ENCODE data around the gene ZNF638.

ZNF638 gene

GRCh38 chr2:71452565-71452964 lies 121.0 kb downstream of the ZNF638 start:
- Histone ChIP-seq H3K27me3 (ENCODE audit: control insufficient read depth, insufficient read depth, low read length, poor library complexity, severe bottlenecking) (peaks cover 30% of the 10 kb centered on the region), H3K27ac (ENCODE audit: insufficient read depth, low read depth, low read length, poor library complexity, severe bottlenecking) (no peak overlapping the region), H3K36me3 (ENCODE audit: control insufficient read depth, insufficient read depth, low read length) (no peaks in the 10 kb centered on the region), H3K9me3 (ENCODE audit: control insufficient read depth, low read length) (no peaks in the 10 kb centered on the region), H3K4me1 (ENCODE audit: control insufficient read depth, insufficient read depth, low read length) (peaks cover 27% of the 10 kb centered on the region), H3K4me3 (ENCODE audit: insufficient read depth, low read depth, low read length) (no peak overlapping the region)
- 46 to 80% methylated on average over 1 to 2 of the region's 2 CpGs for WGBS, 2 experiments

GRCh38 chr2:71453404-71454220 lies 122.0 kb downstream of the ZNF638 start, which contains the start of gene DYSF:
DYSF (plus strand) TSS chr2:71453561.
- Histone ChIP-seq H3K27ac (ENCODE audit: insufficient read depth, low read depth, low read length, poor library complexity, severe bottlenecking) (no peak within 1 kb of the TSS), H3K36me3 (ENCODE audit: control insufficient read depth, insufficient read depth, low read length) (no peaks in the 10 kb centered on the region), H3K27me3 (ENCODE audit: control insufficient read depth, insufficient read depth, low read length, poor library complexity, severe bottlenecking) (peaks cover 30% of the 10 kb centered on the region), H3K4me3 (ENCODE audit: insufficient read depth, low read depth, low read length) (peak within 1 kb of the TSS; percentile 29), H3K4me1 (ENCODE audit: control insufficient read depth, insufficient read depth, low read length) (peaks cover 27% of the 10 kb centered on the region), H3K9me3 (ENCODE audit: control insufficient read depth, low read length) (no peaks in the 10 kb centered on the region)
- 1 to 2% methylated on average over 66 of the region's 66 CpGs for WGBS, 2 experiments

- H3K27ac ChIP-seq (ENCODE audit: insufficient read depth, low read depth, low read length, poor library complexity, severe bottlenecking), result no peak overlapping the region
- no peaks in the 10 kb centered on the region for H3K9me3 ChIP-seq (ENCODE audit: control insufficient read depth, low read length)
- WGBS, 2 experiments, result 51 to 58% methylated on average over 17 of the region's 17 CpGs
- peak overlapping the region; percentile 29 for H3K4me3 ChIP-seq (ENCODE audit: insufficient read depth, low read depth, low read length)
- H3K36me3 ChIP-seq (ENCODE audit: control insufficient read depth, insufficient read depth, low read length), result no peaks in the 10 kb centered on the region
- H3K4me1 ChIP-seq (ENCODE audit: control insufficient read depth, insufficient read depth, low read length), result peaks cover 27% of the 10 kb centered on the region
- H3K27me3 ChIP-seq (ENCODE audit: control insufficient read depth, insufficient read depth, low read length, poor library complexity, severe bottlenecking), result peaks cover 30% of the 10 kb centered on the region
Observed at GRCh38 chr2:71454221-71455010, 122.8 kb downstream of the ZNF638 start.

GRCh38 chr2:71455011-71455740 lies 123.6 kb downstream of the ZNF638 start:
- Histone ChIP-seq H3K27ac (ENCODE audit: insufficient read depth, low read depth, low read length, poor library complexity, severe bottlenecking) (no peak overlapping the region), H3K4me1 (ENCODE audit: control insufficient read depth, insufficient read depth, low read length) (peaks cover 27% of the 10 kb centered on the region)

GRCh38 chr2:71455741-71456569 lies 124.4 kb downstream of the ZNF638 start:
- Histone ChIP-seq H3K4me1 (ENCODE audit: control insufficient read depth, insufficient read depth, low read length) (peaks cover 27% of the 10 kb centered on the region), H3K36me3 (ENCODE audit: control insufficient read depth, insufficient read depth, low read length) (no peaks in the 10 kb centered on the region), H3K4me3 (ENCODE audit: insufficient read depth, low read depth, low read length) (no peak overlapping the region), H3K27ac (ENCODE audit: insufficient read depth, low read depth, low read length, poor library complexity, severe bottlenecking) (peak overlapping the region; percentile 36), H3K27me3 (ENCODE audit: control insufficient read depth, insufficient read depth, low read length, poor library complexity, severe bottlenecking) (peaks cover 30% of the 10 kb centered on the region), H3K9me3 (ENCODE audit: control insufficient read depth, low read length) (no peaks in the 10 kb centered on the region)
- 33 to 42% methylated on average over 6 of the region's 6 CpGs for WGBS, 2 experiments

More at GRCh38 chr2:71455011-71455740, 123.6 kb downstream of the ZNF638 start:
- Histone ChIP-seq H3K4me3 (ENCODE audit: insufficient read depth, low read depth, low read length) (no peak overlapping the region), H3K36me3 (ENCODE audit: control insufficient read depth, insufficient read depth, low read length) (no peaks in the 10 kb centered on the region), H3K27me3 (ENCODE audit: control insufficient read depth, insufficient read depth, low read length, poor library complexity, severe bottlenecking) (peaks cover 30% of the 10 kb centered on the region), H3K9me3 (ENCODE audit: control insufficient read depth, low read length) (no peaks in the 10 kb centered on the region)
- WGBS, 2 experiments, result 55 to 57% methylated on average over 8 of the region's 8 CpGs

- no peaks in the 10 kb centered on the region for H3K36me3 ChIP-seq (ENCODE audit: control insufficient read depth, insufficient read depth, low read length)
- H3K4me1 ChIP-seq (ENCODE audit: control insufficient read depth, insufficient read depth, low read length), result peaks cover 27% of the 10 kb centered on the region
- H3K9me3 ChIP-seq (ENCODE audit: control insufficient read depth, low read length), result no peaks in the 10 kb centered on the region
- WGBS, 2 experiments, result 76 to 100% methylated on average over 1 of the region's 1 CpG
- no peak overlapping the region for H3K4me3 ChIP-seq (ENCODE audit: insufficient read depth, low read depth, low read length)
- H3K27me3 ChIP-seq (ENCODE audit: control insufficient read depth, insufficient read depth, low read length, poor library complexity, severe bottlenecking), result peaks cover 30% of the 10 kb centered on the region
- peak overlapping the region; percentile 36 for H3K27ac ChIP-seq (ENCODE audit: insufficient read depth, low read depth, low read length, poor library complexity, severe bottlenecking)
Observed at GRCh38 chr2:71456617-71457016, 125.0 kb downstream of the ZNF638 start.

- H3K4me3 ChIP-seq (ENCODE audit: insufficient read depth, low read depth, low read length), result no peak overlapping the region
- H3K4me1 ChIP-seq (ENCODE audit: control insufficient read depth, insufficient read depth, low read length), result peaks cover 27% of the 10 kb centered on the region
- no peak overlapping the region for H3K27ac ChIP-seq (ENCODE audit: insufficient read depth, low read depth, low read length, poor library complexity, severe bottlenecking)
- H3K9me3 ChIP-seq (ENCODE audit: control insufficient read depth, low read length), result no peaks in the 10 kb centered on the region
- H3K27me3 ChIP-seq (ENCODE audit: control insufficient read depth, insufficient read depth, low read length, poor library complexity, severe bottlenecking), result peaks cover 28% of the 10 kb centered on the region
- no peaks in the 10 kb centered on the region for H3K36me3 ChIP-seq (ENCODE audit: control insufficient read depth, insufficient read depth, low read length)
- WGBS, 2 experiments, result 91 to 95% methylated on average over 9 of the region's 9 CpGs
Observed at GRCh38 chr2:71457123-71457915, 125.7 kb downstream of the ZNF638 start.

- Histone ChIP-seq H3K4me1 (ENCODE audit: control insufficient read depth, insufficient read depth, low read length) (peaks cover 26% of the 10 kb centered on the region), H3K27ac (ENCODE audit: insufficient read depth, low read depth, low read length, poor library complexity, severe bottlenecking) (no peak overlapping the region), H3K9me3 (ENCODE audit: control insufficient read depth, low read length) (no peaks in the 10 kb centered on the region), H3K36me3 (ENCODE audit: control insufficient read depth, insufficient read depth, low read length) (no peaks in the 10 kb centered on the region), H3K4me3 (ENCODE audit: insufficient read depth, low read depth, low read length) (no peak overlapping the region), H3K27me3 (ENCODE audit: control insufficient read depth, insufficient read depth, low read length, poor library complexity, severe bottlenecking) (peaks cover 25% of the 10 kb centered on the region)
- 92 to 96% methylated on average over 4 of the region's 4 CpGs for WGBS, 2 experiments
Observed at GRCh38 chr2:71457923-71458322, 126.3 kb downstream of the ZNF638 start.

Measured in ectodermal cell (in vitro differentiated cells).